T-cell (primary cell): ENCODE data around the gene ASCC1. TPM values are rescaled to one million over a fixed set of nuclear protein-coding genes. Genes with fewer than 3 reads are reported as not detected.
"Not testable (repeated sequence)": the region's sequence is repeated elsewhere in the genome, so short reads cannot be mapped to it uniquely, and the experiment has no call there.

ENCODE experiments used
- ATAC-seq, 4 experiments: fragments of 200-7000 bp in 3 of 4; fragments of 150-1000 bp in 1 of 4; cut with Tn5 transposase; replicated peaks in 1 of 4; 1 replicate in 3 of 4; 2 replicates in 1 of 4; pipeline ENCODE4 v1.10.0; 2021; ENCODE audit warnings: moderate library complexity in 3 of 4, mild to moderate bottlenecking in 2 of 4, moderate number of reproducible peaks in 1 of 4
- CTCF ChIA-PET, 2 donors: fragments of 300-600 bp; sonication (Branson Sonifier 250); formaldehyde crosslinking; loops; one replicate each; lab custom pipeline; 2022; ENCODE audit warnings: antibody characterized with exemption in 2 of 2; lab: Charles Lee
- POLR2A ChIA-PET, 2 donors: fragments of 300-600 bp; sonication (Branson Sonifier 250); formaldehyde crosslinking; loops; one replicate each; lab custom pipeline; 2022; ENCODE audit warnings: antibody characterized with exemption in 2 of 2; lab: Charles Lee
- DNase-seq, 35 experiments: peaks; one replicate each; pipeline versions ENCODE4 v3.0.0 to v3.0.0-alpha.2; 2013 to 2023
- H3K27ac ChIP-seq: one replicate; pipeline ENCODE4 v1.5.1; 2013; ENCODE audit warnings: low read length
- H3K27me3 ChIP-seq, 2 experiments: replicated peaks in 1 of 2; 1 replicate in 1 of 2; 2 replicates in 1 of 2; pipeline versions ENCODE4 v1.6.1 to v1.7.0; 2013; ENCODE audit warnings: low read length in 1 of 2, mixed read lengths in 1 of 2; ENCODE audit not compliant: control insufficient read depth in 2 of 2, insufficient read depth in 2 of 2; ENCODE audit errors: extremely low read depth in 1 of 2
- H3K36me3 ChIP-seq, 2 donors: 1 replicate in 1 of 2; 2 replicates in 1 of 2; pipeline versions ENCODE4 v1.6.1 to v1.7.0; 2013; ENCODE audit warnings: low read length in 1 of 2; ENCODE audit not compliant: control insufficient read depth in 2 of 2, insufficient read depth in 1 of 2; ENCODE audit errors: extremely low read depth in 1 of 2
- H3K4me1 ChIP-seq, 2 experiments: 1 replicate in 1 of 2; 2 replicates in 1 of 2; pipeline versions ENCODE4 v1.6.1 to v1.7.0; 2013; ENCODE audit warnings: low read length in 2 of 2, mixed read lengths in 1 of 2; ENCODE audit not compliant: insufficient read depth in 2 of 2, control insufficient read depth in 1 of 2; ENCODE audit errors: extremely low read depth in 1 of 2
- H3K4me3 ChIP-seq, 2 donors: 1 replicate in 1 of 2; 2 replicates in 1 of 2; pipeline versions ENCODE4 v1.5.1 to v1.7.0; 2013; ENCODE audit warnings: mild to moderate bottlenecking in 2 of 2, low read length in 1 of 2, moderate library complexity in 1 of 2; ENCODE audit not compliant: control insufficient read depth in 1 of 2; ENCODE audit errors: extremely low read depth in 1 of 2
- H3K9me3 ChIP-seq: 2 replicates; pipeline ENCODE4 v1.7.0; 2013
- H3K27ac Mint-ChIP-seq, 2 donors: one replicate each; pipeline ENCODE4 v1.8.0; 2020 to 2021; ENCODE audit warnings: mild to moderate bottlenecking in 2 of 2, mixed read lengths in 2 of 2
- H3K27me3 Mint-ChIP-seq, 2 donors: one replicate each; pipeline ENCODE4 v1.8.0; 2021 to 2022; ENCODE audit warnings: mixed read lengths in 2 of 2
- H3K36me3 Mint-ChIP-seq: one replicate; pipeline ENCODE4 v1.8.0; 2021; ENCODE audit warnings: mixed read lengths
- H3K4me1 Mint-ChIP-seq, 3 donors: one replicate each; pipeline ENCODE4 v1.8.0; 2020 to 2022; ENCODE audit warnings: mixed read lengths in 3 of 3, mild to moderate bottlenecking in 1 of 3
- H3K4me3 Mint-ChIP-seq, 3 donors: one replicate each; pipeline ENCODE4 v1.8.0; 2020 to 2022; ENCODE audit warnings: mild to moderate bottlenecking in 3 of 3, mixed read lengths in 3 of 3, moderate library complexity in 3 of 3
- H3K9me3 Mint-ChIP-seq, 3 donors: one replicate each; pipeline ENCODE4 v1.8.0; 2020 to 2022; ENCODE audit warnings: mixed read lengths in 3 of 3
- WGBS: methylation state at CpG from one replicate; pipeline ENCODE4 v1.1.5; 2013; ENCODE audit warnings: missing lambda C conversion rate; ENCODE audit not compliant: insufficient coverage; 5-methylcytosine and 5-hydroxymethylcytosine counted together
- total RNA-seq, 35 experiments: library from RNA in 6 of 35; stranded (reverse) in 6 of 35; fragments of 120-200 nt in 1 of 35; gene quantifications; one replicate each; pipeline versions ENCODE4 v1.2.1 to v1.2.4 and lab custom pipeline; 2013 to 2026

Gene ASCC1
- total RNA-seq, 5 donors from 2014 or later (not counting 1 experiment from before 2014, with no cell fraction given) = 15.7 to 24.1 (median 21.7) TPM

DNA sequence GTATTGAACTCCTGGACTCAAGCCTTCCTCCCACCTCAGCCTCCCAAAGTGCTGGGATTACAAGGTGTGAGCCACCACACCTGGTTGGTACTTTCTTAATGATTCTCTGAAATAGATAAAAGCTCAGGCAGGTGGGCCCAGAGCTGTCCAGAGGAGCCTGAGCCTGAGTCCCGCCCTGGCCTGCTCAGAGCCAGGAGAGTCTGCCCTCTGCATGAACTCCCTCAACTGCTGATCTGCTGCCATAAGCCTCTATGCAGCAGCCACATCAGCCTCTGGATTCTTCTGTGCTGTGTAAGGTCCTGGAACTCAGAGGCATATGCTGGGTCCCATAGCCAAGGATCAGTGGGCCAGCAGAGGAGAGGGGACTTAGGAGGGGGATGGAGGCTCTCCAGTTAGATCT lies 34.6 kb upstream of the ASCC1 start:
- POLR2A ChIA-PET = interaction anchor here in 1 of 2 donors (0.6 to 0.7 kb wide), 2 partner anchors 11 to 64 kb away, joined by 5 to 7 read pairs; no protein-coding TSS in a partner anchor
- Histone ChIP-seq H3K4me1 (peaks cover 64 to 99% of the 10 kb centered on the region in 2 experiments), H3K4me3 (no peak overlapping the region), H3K36me3 (no peaks in the 10 kb centered on the region), H3K27ac (peak overlapping the region; percentile 43), H3K9me3 (no peaks in the 10 kb centered on the region), H3K27me3 (no peaks in the 10 kb centered on the region)
- Mint-ChIP-seq H3K4me3 (peak overlapping the region; percentile 24 to 76 (median 28)), H3K4me1 (peaks cover 81 to 85% (median 85%) of the 10 kb centered on the region in 3 donors), H3K27me3 (no peaks in the 10 kb centered on the region), H3K9me3 (no peaks in the 10 kb centered on the region), H3K27ac (peak overlapping the region; percentile 82 to 86), H3K36me3 (no peaks in the 10 kb centered on the region)
- CTCF ChIA-PET = interaction anchor here (0.6 to 1.0 kb wide), 4 partner anchors 24 to 413 kb away, joined by 3 to 5 read pairs (median 4); no protein-coding TSS in a partner anchor
- 100% methylated on average over 1 of the region's 1 CpG for WGBS
- ATAC-seq = no peak
- DNase-seq = no peak

DNA sequence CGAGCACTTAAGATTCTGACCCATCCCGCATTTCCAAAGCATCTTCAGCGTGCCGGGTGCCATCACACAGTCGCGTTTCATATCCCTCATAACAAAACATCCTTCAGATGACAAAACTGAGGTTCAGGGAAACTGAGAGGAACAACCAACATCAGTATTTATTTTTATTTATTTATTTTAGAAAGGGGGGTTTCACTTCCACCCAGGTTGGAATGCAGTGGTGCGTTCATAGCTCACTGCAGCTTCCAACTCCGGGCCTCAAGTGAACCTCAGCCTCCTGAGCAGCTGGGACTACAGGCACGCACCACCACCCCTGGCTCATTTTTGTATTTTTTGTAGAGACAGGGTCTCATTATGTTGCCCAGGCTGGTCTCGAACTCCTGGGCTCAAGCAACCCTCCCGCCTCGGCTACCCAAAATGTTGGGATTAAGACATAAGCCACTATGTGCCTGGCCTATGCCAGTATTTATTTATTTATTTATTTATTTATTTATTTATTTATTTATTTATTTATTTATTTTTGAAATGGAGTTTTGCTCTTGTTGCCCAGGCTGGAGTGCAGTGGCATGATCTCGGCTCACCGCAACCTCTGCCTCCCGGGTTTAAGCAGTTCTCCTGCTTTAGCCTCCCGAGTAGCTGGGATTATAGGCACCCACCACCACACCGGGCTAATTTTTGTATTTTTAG lies 33.2 kb upstream of the ASCC1 start:
- H3K9me3 Mint-ChIP-seq, ATAC-seq, DNase-seq, H3K9me3 ChIP-seq, H3K27me3 Mint-ChIP-seq, H3K36me3 Mint-ChIP-seq, POLR2A ChIA-PET, H3K36me3 ChIP-seq, H3K27me3 ChIP-seq: not testable (repeated sequence)
- Mint-ChIP-seq H3K4me3 (peak overlapping the region; percentile 68 to 77 (median 77)), H3K27ac (peak overlapping the region; percentile 94 to 97), H3K4me1 (peaks cover 82 to 85% (median 85%) of the 10 kb centered on the region in 3 donors)
- Histone ChIP-seq H3K4me3 (peak overlapping the region; percentile 32 to 36), H3K27ac (peak overlapping the region; percentile 78), H3K4me1 (peaks cover 65 to 99% of the 10 kb centered on the region in 2 experiments)
- WGBS = 36% methylated on average over 4 of the region's 17 CpGs
- CTCF ChIA-PET = interaction anchor here (0.7 to 1.9 kb wide), 4 partner anchors 11 to 114 kb away, joined by 3 to 15 read pairs (median 3); no protein-coding TSS in a partner anchor

DNA sequence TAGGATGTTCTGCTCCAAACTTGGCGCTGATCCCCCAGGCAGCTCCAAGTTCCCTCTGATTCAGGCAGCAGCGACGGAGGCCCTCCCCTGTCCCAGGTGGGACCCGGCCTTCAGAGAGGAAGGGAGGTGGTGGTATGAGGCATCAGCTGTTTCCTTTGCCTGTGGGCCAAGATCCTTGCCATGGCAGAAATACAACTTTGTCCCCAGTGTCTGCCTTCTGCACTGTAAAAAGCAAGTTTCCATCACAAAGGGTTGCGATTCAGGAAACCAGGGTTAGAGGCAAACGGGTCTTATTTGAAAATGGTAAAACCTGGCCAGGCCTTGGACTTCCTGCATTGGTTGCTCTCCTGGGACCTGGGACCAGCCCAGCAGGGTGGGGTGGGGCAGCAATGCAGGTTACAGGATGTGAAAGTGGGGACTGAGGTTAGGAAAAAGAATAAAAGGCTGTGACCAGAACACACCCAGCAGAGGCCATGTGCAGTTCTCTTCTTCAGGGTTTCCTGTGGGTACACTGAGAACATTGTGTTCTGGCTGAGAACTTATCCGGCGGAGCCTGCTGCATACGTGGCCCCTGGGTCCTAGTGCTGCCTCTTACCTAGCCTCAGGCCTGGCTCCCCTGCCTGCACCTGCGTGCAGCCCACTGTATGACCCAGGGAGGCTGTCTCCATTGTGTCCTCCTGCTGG lies 32.5 kb upstream of the ASCC1 start:
- no peaks in the 10 kb centered on the region for H3K9me3 ChIP-seq
- POLR2A ChIA-PET = interaction anchor here (0.6 to 1.8 kb wide), 10 partner anchors 12 to 1000 kb away, joined by 3 to 10 read pairs (median 4); no protein-coding TSS in a partner anchor
- DNase-seq = peak; percentile 47 to 90 (median 72)
- peak; percentile 86 to 92 (median 90) for ATAC-seq
- H3K27ac ChIP-seq = peak overlapping the region; percentile 78
- Mint-ChIP-seq H3K4me3 (peak overlapping the region; percentile 68 to 77 (median 77)), H3K9me3 (no peaks in the 10 kb centered on the region), H3K4me1 (peaks cover 87 to 88% (median 88%) of the 10 kb centered on the region in 3 donors), H3K27ac (peak overlapping the region; percentile 94 to 97), H3K27me3 (no peaks in the 10 kb centered on the region), H3K36me3 (no peaks in the 10 kb centered on the region)
- H3K4me3 ChIP-seq = peak overlapping the region; percentile 36 to 75
- CTCF ChIA-PET = interaction anchor here (0.6 to 2.2 kb wide), 14 partner anchors 12 to 823 kb away, joined by 3 to 15 read pairs (median 4); partner anchors contain the start of gene DDIT4 (in 1 of the 2)
- H3K4me1 ChIP-seq = peaks cover 68 to 99% of the 10 kb centered on the region in 2 experiments
- WGBS = 0% methylated on average over 8 of the region's 10 CpGs
- no peaks in the 10 kb centered on the region for H3K27me3 ChIP-seq
- H3K36me3 ChIP-seq = no peaks in the 10 kb centered on the region

GRCh38 chr10:72245949-72246525 lies 30.0 kb upstream of the ASCC1 start:
- no peaks in the 10 kb centered on the region for H3K9me3 Mint-ChIP-seq
- Histone ChIP-seq H3K4me1 (peaks cover 62 to 93% of the 10 kb centered on the region in 2 experiments), H3K27me3 (no peaks in the 10 kb centered on the region), H3K9me3 (no peaks in the 10 kb centered on the region), H3K27ac (peak overlapping the region; percentile 69), H3K36me3 (no peaks in the 10 kb centered on the region), H3K4me3 (no peak overlapping the region)
- CTCF ChIA-PET = interaction anchor here (0.7 to 2.1 kb wide), 4 partner anchors 12 to 92 kb away, joined by 3 to 7 read pairs (median 4); no protein-coding TSS in a partner anchor
- POLR2A ChIA-PET = interaction anchor here in 1 of 2 donors (0.6 kb wide), 2 partner anchors 51 to 105 kb away, joined by 4 to 6 read pairs; no protein-coding TSS in a partner anchor
- H3K4me3 Mint-ChIP-seq = peak overlapping the region in 1 of 3 donors; percentile 50
- WGBS = no CpG with 5 or more reads among the region's 3 CpGs
- no peaks in the 10 kb centered on the region for H3K36me3 Mint-ChIP-seq
- H3K27ac Mint-ChIP-seq = peak overlapping the region; percentile 66 to 70
- no peaks in the 10 kb centered on the region for H3K27me3 Mint-ChIP-seq
- peaks cover 87 to 88% (median 88%) of the 10 kb centered on the region in 3 donors for H3K4me1 Mint-ChIP-seq
- DNase-seq (no peak), ATAC-seq (no peak)

DNA sequence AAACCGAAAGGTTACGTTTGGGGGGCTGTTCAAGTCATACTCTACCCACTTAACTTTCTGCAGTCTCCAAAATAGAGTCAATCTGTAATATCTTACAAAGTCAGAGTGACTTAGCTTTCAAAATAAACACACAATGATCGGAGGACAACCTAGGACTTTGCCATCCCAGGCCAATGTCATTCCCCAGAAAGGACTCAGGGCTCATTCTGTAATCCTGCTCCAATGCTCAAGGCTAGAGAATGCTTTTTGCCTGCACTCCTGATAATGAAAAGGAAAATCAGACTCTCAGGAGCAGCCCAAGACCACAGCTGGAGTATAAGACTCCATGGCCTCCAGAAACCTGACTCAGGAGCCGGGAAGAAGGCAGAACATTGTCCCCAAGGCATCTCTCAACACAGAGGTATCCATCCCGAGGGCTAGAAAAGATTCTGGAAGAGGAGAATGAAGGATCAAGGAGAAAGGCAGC lies 28.5 kb upstream of the ASCC1 start:
- no peak overlapping the region for H3K4me3 ChIP-seq
- Mint-ChIP-seq H3K36me3 (no peaks in the 10 kb centered on the region), H3K27me3 (no peaks in the 10 kb centered on the region), H3K27ac (peak overlapping the region; percentile 66 to 71), H3K4me1 (peaks cover 80 to 85% (median 81%) of the 10 kb centered on the region in 3 donors), H3K9me3 (no peaks in the 10 kb centered on the region), H3K4me3 (peak overlapping the region in 1 of 3 donors; percentile 50)
- no peaks in the 10 kb centered on the region for H3K9me3 ChIP-seq
- H3K27ac ChIP-seq = peak overlapping the region; percentile 69
- ATAC-seq (no peak), DNase-seq (no peak)
- no peaks in the 10 kb centered on the region for H3K36me3 ChIP-seq
- peaks cover 53 to 79% of the 10 kb centered on the region in 2 experiments for H3K4me1 ChIP-seq
- no peaks in the 10 kb centered on the region for H3K27me3 ChIP-seq
- WGBS = 100% methylated on average over 3 of the region's 5 CpGs
- ChIA-PET POLR2A (no interaction called here), CTCF (no interaction called here)
